GM12801 (cell line): Measurements from ENCODE around the gene GCK.

ENCODE experiments used
- CTCF ChIP-seq: IDR thresholded peaks from one replicate; pipeline ENCODE4 v1.5.1; 2011; ENCODE audit warnings: control low read depth; ENCODE audit not compliant: insufficient read length; ENCODE audit errors: extremely low read depth

GCK gene

GRCh38 chr7:44116789-44117666 lies 72.2 kb downstream of the GCK start:
- no peak for TF ChIP-seq CTCF

GRCh38 chr7:44116087-44116788 lies 73.0 kb downstream of the GCK start:
- TF ChIP-seq CTCF = no peak

GRCh38 chr7:44114586-44115310 lies 74.5 kb downstream of the GCK start:
- TF ChIP-seq CTCF = no peak

GRCh38 chr7:44113764-44114354 lies 75.4 kb downstream of the GCK start:
- TF ChIP-seq CTCF = no peak

GRCh38 chr7:44112997-44113763 lies 76.1 kb downstream of the GCK start:
- TF ChIP-seq CTCF = no peak

GRCh38 chr7:44112231-44112996 lies 76.8 kb downstream of the GCK start:
- no peak for TF ChIP-seq CTCF
